Endothelial cell of umbilical vein (primary cell): Measurements from ENCODE around the gene STX4. TPM values are rescaled to one million over a fixed set of nuclear protein-coding genes. Genes with fewer than 3 reads are reported as not detected.

ENCODE experiments used
- BruUV-seq: library from RNA; stranded (reverse); fragments of 400-500 nt; replicated peaks from 2 replicates; lab custom pipeline; 2021; lab: Mats Ljungman, UMichigan
- CTCF ChIA-PET: fragments of 300-600, 350-600 bp; sonication (Branson Sonifier 250); formaldehyde crosslinking; loops from one replicate; lab custom pipeline; 2021; ENCODE audit warnings: antibody characterized with exemption, inconsistent platforms; lab: Charles Lee
- POLR2A ChIA-PET: fragments of 300-600, 350-600 bp; sonication (Branson Sonifier 250); formaldehyde crosslinking; loops from one replicate; lab custom pipeline; 2021; ENCODE audit warnings: antibody characterized with exemption, inconsistent platforms; lab: Charles Lee
- DNase-seq: peaks from one replicate; pipeline ENCODE4 v3.0.0-alpha.2; 2011; ENCODE audit warnings: low read depth, low spot score
- FAIRE-seq: peaks from 2 replicates; lab custom pipeline; 2011; peaks lifted over from hg19 to GRCh38; lab: Jason Lieb, UNC
- H2AFZ ChIP-seq: 2 replicates; pipeline ENCODE4 v1.6.0; 2012; ENCODE audit warnings: low read depth, low read length, control low read depth, inconsistent platforms
- H3K27ac ChIP-seq: 2 replicates; pipeline ENCODE4 v1.5.1; 2011; ENCODE audit warnings: low read depth, mild to moderate bottlenecking, control low read depth, low read length, moderate library complexity; ENCODE audit not compliant: insufficient read depth
- H3K27me3 ChIP-seq, 2 experiments: 2 replicates each; pipeline versions ENCODE4 v1.6.0 to v1.6.1; 2011; ENCODE audit warnings: low read length in 2 of 2, mixed read lengths in 1 of 2; ENCODE audit not compliant: control insufficient read depth in 2 of 2, insufficient read depth in 2 of 2
- H3K36me3 ChIP-seq, 2 experiments: 2 replicates in 1 of 2; 3 replicates in 1 of 2; pipeline ENCODE4 v1.5.1; 2011; ENCODE audit warnings: low read length in 2 of 2, mild to moderate bottlenecking in 1 of 2, moderate library complexity in 1 of 2; ENCODE audit not compliant: control insufficient read depth in 2 of 2, insufficient read depth in 2 of 2; ENCODE audit errors: extremely low read depth in 1 of 2
- H3K4me1 ChIP-seq: 3 replicates; pipeline ENCODE4 v1.5.1; 2011; ENCODE audit warnings: mild to moderate bottlenecking, low read length; ENCODE audit not compliant: control insufficient read depth, insufficient read depth; ENCODE audit errors: extremely low read depth
- H3K4me2 ChIP-seq: 2 replicates; pipeline ENCODE4 v1.6.1; 2011; ENCODE audit warnings: low read length, control low read depth, mixed read lengths; ENCODE audit not compliant: insufficient read depth
- H3K4me3 ChIP-seq, 3 experiments: fragments of 200-600 bp in 1 of 3; sonication (generic), shearing (Covaris generic) in 1 of 3; replicated peaks in 1 of 3; 2 replicates each; pipeline ENCODE4 v1.5.1; 2011 to 2016; ENCODE audit warnings: control low read depth in 3 of 3, low read length in 3 of 3, mild to moderate bottlenecking in 2 of 3, inconsistent platforms in 1 of 3, low read depth in 1 of 3, moderate library complexity in 1 of 3; ENCODE audit not compliant: insufficient read depth in 1 of 3
- H3K79me2 ChIP-seq: 2 replicates; pipeline ENCODE4 v1.6.0; 2012; ENCODE audit warnings: low read length, inconsistent platforms; ENCODE audit not compliant: control insufficient read depth, insufficient read depth
- H3K9ac ChIP-seq: replicated peaks from 2 replicates; pipeline ENCODE3; 2011; ENCODE audit warnings: low read length, control low read depth; ENCODE audit not compliant: insufficient read depth; ENCODE audit errors: extremely low read depth
- H3K9me1 ChIP-seq: replicated peaks from 3 replicates; pipeline ENCODE4 v1.6.0; 2011; ENCODE audit warnings: mild to moderate bottlenecking, low read length; ENCODE audit not compliant: control insufficient read depth, insufficient read depth; ENCODE audit errors: extremely low read depth
- H3K9me3 ChIP-seq: replicated peaks from 2 replicates; pipeline ENCODE4 v1.5.1; 2012; ENCODE audit warnings: low read length, inconsistent platforms; ENCODE audit not compliant: control insufficient read depth, insufficient read depth
- H4K20me1 ChIP-seq: replicated peaks from 2 replicates; pipeline ENCODE3; 2011; ENCODE audit warnings: mild to moderate bottlenecking, low read length; ENCODE audit not compliant: control insufficient read depth, insufficient read depth; ENCODE audit errors: extremely low read depth
- CTCF ChIP-seq, 2 donors: IDR thresholded peaks; 1 replicate in 1 of 2; 2 replicates in 1 of 2; pipeline ENCODE4 v1.5.1; 2011; ENCODE audit warnings: low read length in 2 of 2, mild to moderate bottlenecking in 2 of 2, moderate library complexity in 2 of 2, control low read depth in 1 of 2, inconsistent platforms in 1 of 2, low read depth in 1 of 2; ENCODE audit not compliant: insufficient read depth in 1 of 2; ENCODE audit errors: extremely low read depth in 1 of 2
- EZH2 ChIP-seq: IDR thresholded peaks from 2 replicates; pipeline ENCODE4 v1.6.1; 2012; ENCODE audit warnings: borderline replicate concordance, low read depth, mild to moderate bottlenecking, moderate library complexity, low read length, inconsistent platforms; ENCODE audit not compliant: severe bottlenecking
- FOS ChIP-seq: IDR thresholded peaks from 2 replicates; pipeline ENCODE4 v1.6.1; 2011; ENCODE audit warnings: mild to moderate bottlenecking, low read length, moderate library complexity, borderline replicate concordance; ENCODE audit not compliant: insufficient read depth
- GATA2 ChIP-seq: IDR thresholded peaks from 2 replicates; pipeline ENCODE4 v1.7.0; 2011; ENCODE audit warnings: low read depth, mild to moderate bottlenecking, moderate library complexity, mixed read lengths, low read length; ENCODE audit not compliant: insufficient read length, insufficient read depth
- JUN ChIP-seq: IDR thresholded peaks from 2 replicates; pipeline ENCODE4 v1.6.1; 2011; ENCODE audit warnings: borderline replicate concordance, low read depth; ENCODE audit not compliant: insufficient read length, insufficient read depth
- MAX ChIP-seq: IDR thresholded peaks from 2 replicates; pipeline ENCODE4 v1.6.1; 2011; ENCODE audit not compliant: insufficient read depth, insufficient read length
- MYC ChIP-seq: IDR thresholded peaks from one replicate; pipeline ENCODE4 v1.6.1; 2011; ENCODE audit warnings: mild to moderate bottlenecking, low read depth, low read length
- POLR2A ChIP-seq: IDR thresholded peaks from 2 replicates; pipeline ENCODE4 v1.6.1; 2012; ENCODE audit warnings: low read depth, mild to moderate bottlenecking, control low read depth, low read length
- POLR2AphosphoS5 ChIP-seq: IDR thresholded peaks from 2 replicates; pipeline ENCODE4 v1.6.1; 2012; ENCODE audit warnings: low read depth, mild to moderate bottlenecking, control low read depth, low read length, moderate library complexity; ENCODE audit not compliant: insufficient read depth
- dilution Hi-C: fragments of 300-500 bp; cut with MboI; formaldehyde crosslinking; loops from one replicate; pipeline ENCODE4 v1.15.0; 2019; ENCODE audit warnings: low sequenced_read_pairs; ENCODE audit not compliant: extremely low pct_ligation_motif_present
- intact Hi-C: fragments of 100-400 bp; cut with micrococcal nuclease; formaldehyde crosslinking; loops from one replicate; pipeline ENCODE4 v1.10.0; 2022
- polyA plus RNA-seq, 4 experiments: library from polyadenylated mRNA; depleted of rRNA in 3 of 4; stranded (reverse) in 3 of 4; unstranded in 1 of 4; fragments of >200 nt; gene quantifications; 2 replicates each; pipeline versions ENCODE4 v1.2.1 to v1.2.3, GENCODE V29; 2011 to 2012; ENCODE audit warnings: missing spikeins in 1 of 4
- total RNA-seq: library from RNA; stranded (reverse); gene quantifications from 2 replicates; pipeline ENCODE4 v1.2.3, GENCODE V29; 2021

STX4 gene
- total and polyA plus RNA-seq, 2 donors (not counting 3 experiments of a cell fraction or from before 2014, with no cell fraction given) = 49.5 to 65.2 TPM

- intact Hi-C loops (loop anchor here (10.0 kb wide), 1 partner anchor 785 kb away; no protein-coding TSS in a partner anchor), dilution Hi-C loops (no loop called here)
- Histone ChIP-seq H3K9ac (no peak overlapping the region), H3K4me3 (no peak overlapping the region), H3K9me3 (no peaks in the 10 kb centered on the region), H3K9me1 (no peaks in the 10 kb centered on the region), H4K20me1 (no peaks in the 10 kb centered on the region), H2AFZ (no peak overlapping the region), H3K27ac (no peak overlapping the region), H3K27me3 (no peaks in the 10 kb centered on the region), H3K36me3 (peaks cover 3 to 38% of the 10 kb centered on the region in 2 experiments), H3K4me2 (no peak overlapping the region), H3K79me2 (peaks cover 26% of the 10 kb centered on the region), H3K4me1 (peaks cover 4% of the 10 kb centered on the region)
- no peak for DNase-seq
- FAIRE-seq = no peak
- no TSS peak for BruUV-seq
- CTCF ChIA-PET = no interaction called here
- TF ChIP-seq JUN (no peak), POLR2AphosphoS5 (no peak), FOS (no peak), CTCF (IDR thresholded peaks at IDR 0.05; ENCODE audit: extremely low read depth in 1 of 2, insufficient read depth in 1 of 2, low read depth in 1 of 2, low read length in 2 of 2) (no peak), MYC (no peak), MAX (no peak), EZH2 (no peak), POLR2A (no peak), GATA2 (no peak)
- POLR2A ChIA-PET = no interaction called here
Observed at GRCh38 chr16:31079342-31079944, 46.1 kb downstream of the STX4 start.
